K562 (cell line): ENCODE data around the gene GLRX2. TPM values are rescaled to one million over a fixed set of nuclear protein-coding genes. Genes with fewer than 3 reads are reported as not detected.
A peak's percentile ranks its signal among the peaks of the same experiment; 100 is the strongest.

Source experiments
- ATF4 ChIP-seq: fragments of 450-650 bp; formaldehyde crosslinking; IDR thresholded peaks from 2 replicates; pipeline ENCODE4 v1.4.0; 2022; ENCODE audit warnings: mild to moderate bottlenecking, moderate library complexity
- CBX8 ChIP-seq: fragments of 200-600 bp; sonication (generic); IDR thresholded peaks from 2 replicates; pipeline ENCODE4 v1.6.1; 2012; ENCODE audit warnings: borderline replicate concordance, mixed run types, low read depth, mild to moderate bottlenecking, moderate library complexity, mixed read lengths, low read length, control low read depth, inconsistent platforms; ENCODE audit not compliant: poor library complexity, severe bottlenecking; ENCODE audit errors: extremely low read depth
- CEBPZ ChIP-seq: fragments of 150-350 bp; IDR thresholded peaks from 2 replicates; pipeline ENCODE4 v1.6.1; 2014; ENCODE audit warnings: low read depth, mild to moderate bottlenecking, low read length, borderline replicate concordance
- ERF ChIP-seq: fragments of 450-650 bp; formaldehyde crosslinking; IDR thresholded peaks from 2 replicates; pipeline ENCODE4 v1.4.0; 2020; ENCODE audit warnings: mild to moderate bottlenecking, mixed read lengths
- HNRNPK ChIP-seq: fragments of 200-400 bp; formaldehyde crosslinking; IDR thresholded peaks from one replicate; pipeline ENCODE4 v1.6.1; 2018; ENCODE audit warnings: mild to moderate bottlenecking, low read depth, low read length; ENCODE audit not compliant: poor library complexity, severe bottlenecking
- HOMEZ ChIP-seq: fragments of 250-450 bp; sonication (Bioruptor Pico); IDR thresholded peaks from 2 replicates; pipeline ENCODE4 v1.4.0; 2020; ENCODE audit warnings: mild to moderate bottlenecking, moderate library complexity
- ILF3 ChIP-seq: fragments of 450-650 bp; IDR thresholded peaks from 2 replicates; pipeline ENCODE4 v1.6.1; 2018; ENCODE audit warnings: antibody characterized with exemption, mild to moderate bottlenecking, moderate library complexity, borderline replicate concordance
- PHTF2 ChIP-seq: fragments of 250-450 bp; sonication (Bioruptor Pico); IDR thresholded peaks from 2 replicates; pipeline ENCODE4 v1.5.0; 2021; ENCODE audit warnings: mild to moderate bottlenecking
- POLR2AphosphoS2 ChIP-seq: IDR thresholded peaks from 2 replicates; pipeline ENCODE4 v1.6.1; 2012; ENCODE audit warnings: low read length, improper control_type of control experiment
- PURB ChIP-seq: sonication (generic); formaldehyde crosslinking; IDR thresholded peaks from 2 replicates; pipeline ENCODE4 v1.9.0; 2021; ENCODE audit warnings: low read depth, mild to moderate bottlenecking, missing genetic modification reagents
- RNF2 ChIP-seq: sonication (generic); IDR thresholded peaks from 2 replicates; pipeline ENCODE4 v1.6.1; 2016
- TAF7 ChIP-seq: fragments of 450-650 bp; IDR thresholded peaks from 2 replicates; pipeline ENCODE4 v1.6.1; 2016; ENCODE audit warnings: missing genetic modification characterization, missing compliant biosample characterization
- ZNF586 ChIP-seq: fragments of 450-650 bp; formaldehyde crosslinking; conservative IDR thresholded peaks from 2 replicates; pipeline ENCODE4 v1.4.0; 2020; ENCODE audit warnings: mild to moderate bottlenecking, moderate library complexity
- polyA plus RNA-seq, 8 experiments: library from polyadenylated mRNA; depleted of rRNA in 4 of 8; stranded (reverse) in 5 of 8; unstranded in 3 of 8; fragments of >200 nt; fragmentation: Nextera tagmentation in 2 of 8; fragmentation: Illumina TruSeq in 1 of 8; extraction: Ambion mirVana in 2 of 8; extraction: Trizol in 1 of 8; gene quantifications; 2 replicates each; pipeline versions ENCODE4 v1.2.1 to v1.2.3, GENCODE V29; 2011 to 2014; ENCODE audit warnings: inconsistent platforms in 1 of 8, missing spikeins in 1 of 8
- total RNA-seq, 7 experiments: library from RNA; depleted of rRNA in 6 of 7; stranded (reverse); fragments of >200 nt in 6 of 7; fragmentation: Illumina TruSeq in 2 of 7; extraction: Trizol in 2 of 7; gene quantifications; 2 replicates each; pipeline versions ENCODE4 v1.2.1 to v1.2.3, GENCODE V29; 2011 to 2021; ENCODE audit warnings: low replicate concordance in 1 of 7

The GLRX2 gene
- total and polyA plus RNA-seq, 9 of the 15 experiments (the other 6 are each of a cell fraction or from before 2014, with no cell fraction given), result 13.3 to 82.6 (median 55.1) TPM

GRCh38 chr1:193058529-193059281 is 46.5 kb downstream of the GLRX2 start (continued):
- TF ChIP-seq PHTF2 (0 out of 2 replicates have a peak, but pooled peaks have one; percentile 32), POLR2AphosphoS2 (0 out of 2 replicates have a peak, but pooled peaks have one; percentile 13), ERF (CRISPR knock-in tag) (peak; percentile 70; the same call in 1 of the 2 replicates), TAF7 (peak; percentile 82; the same call in 1 of the 2 replicates), HOMEZ (CRISPR knock-in tag) (0 out of 2 replicates have a peak, but pooled peaks have one; percentile 50), ZNF586 (CRISPR knock-in tag) (0 out of 2 replicates have a peak, but pooled peaks have one; percentile 60), PURB (no peak), ATF4 (CRISPR knock-in tag) (peak; percentile 14; the same call in 1 of the 2 replicates), CBX8 (no peak), RNF2 (no peak), ILF3 (no peak), HNRNPK (no peak), CEBPZ (no peak)
